HL-60 (cell line): ENCODE results near the gene GCM1.

Source experiments
- GABPA ChIP-seq: IDR thresholded peaks from 2 replicates; pipeline ENCODE4 v1.6.1; 2012; ENCODE audit warnings: low read depth
- POLR2AphosphoS5 ChIP-seq: IDR thresholded peaks from 2 replicates; pipeline ENCODE4 v1.6.1; 2012; ENCODE audit warnings: low read depth
- TF ChIP-seq, protein P1 (sequence below): IDR thresholded peaks from one replicate; pipeline ENCODE4 v1.5.1; 2011; ENCODE audit warnings: low read length, control low read depth, inconsistent platforms; ENCODE audit not compliant: insufficient read depth
- TF ChIP-seq, protein P2 (sequence below): IDR thresholded peaks from 2 replicates; pipeline ENCODE4 v1.6.1; 2012; ENCODE audit warnings: low read depth; ENCODE audit not compliant: insufficient replicate concordance

DNA sequence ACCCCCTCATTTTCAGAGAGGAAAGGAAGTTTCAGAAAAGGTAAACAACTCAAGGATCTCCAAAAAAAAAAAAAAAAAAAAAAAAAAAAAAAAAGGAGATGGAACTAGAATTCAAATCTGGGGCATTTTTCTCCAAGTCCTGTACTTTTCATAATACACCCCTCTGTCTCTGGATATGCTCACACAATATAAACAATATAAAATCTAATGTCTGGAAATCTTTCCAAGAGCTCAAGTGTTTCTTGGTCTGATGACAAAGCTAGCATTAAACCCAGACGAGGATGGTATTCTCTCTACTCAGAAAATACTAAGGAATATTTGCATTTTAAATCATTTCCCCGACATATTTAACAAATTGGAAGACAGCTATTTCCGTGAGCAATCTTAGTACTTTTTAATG lies 5.8 kb downstream of the GCM1 start:
- TF ChIP-seq, protein P1, sequence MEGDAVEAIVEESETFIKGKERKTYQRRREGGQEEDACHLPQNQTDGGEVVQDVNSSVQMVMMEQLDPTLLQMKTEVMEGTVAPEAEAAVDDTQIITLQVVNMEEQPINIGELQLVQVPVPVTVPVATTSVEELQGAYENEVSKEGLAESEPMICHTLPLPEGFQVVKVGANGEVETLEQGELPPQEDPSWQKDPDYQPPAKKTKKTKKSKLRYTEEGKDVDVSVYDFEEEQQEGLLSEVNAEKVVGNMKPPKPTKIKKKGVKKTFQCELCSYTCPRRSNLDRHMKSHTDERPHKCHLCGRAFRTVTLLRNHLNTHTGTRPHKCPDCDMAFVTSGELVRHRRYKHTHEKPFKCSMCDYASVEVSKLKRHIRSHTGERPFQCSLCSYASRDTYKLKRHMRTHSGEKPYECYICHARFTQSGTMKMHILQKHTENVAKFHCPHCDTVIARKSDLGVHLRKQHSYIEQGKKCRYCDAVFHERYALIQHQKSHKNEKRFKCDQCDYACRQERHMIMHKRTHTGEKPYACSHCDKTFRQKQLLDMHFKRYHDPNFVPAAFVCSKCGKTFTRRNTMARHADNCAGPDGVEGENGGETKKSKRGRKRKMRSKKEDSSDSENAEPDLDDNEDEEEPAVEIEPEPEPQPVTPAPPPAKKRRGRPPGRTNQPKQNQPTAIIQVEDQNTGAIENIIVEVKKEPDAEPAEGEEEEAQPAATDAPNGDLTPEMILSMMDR: no peak
- TF ChIP-seq POLR2AphosphoS5: no peak
- TF ChIP-seq, protein P2, sequence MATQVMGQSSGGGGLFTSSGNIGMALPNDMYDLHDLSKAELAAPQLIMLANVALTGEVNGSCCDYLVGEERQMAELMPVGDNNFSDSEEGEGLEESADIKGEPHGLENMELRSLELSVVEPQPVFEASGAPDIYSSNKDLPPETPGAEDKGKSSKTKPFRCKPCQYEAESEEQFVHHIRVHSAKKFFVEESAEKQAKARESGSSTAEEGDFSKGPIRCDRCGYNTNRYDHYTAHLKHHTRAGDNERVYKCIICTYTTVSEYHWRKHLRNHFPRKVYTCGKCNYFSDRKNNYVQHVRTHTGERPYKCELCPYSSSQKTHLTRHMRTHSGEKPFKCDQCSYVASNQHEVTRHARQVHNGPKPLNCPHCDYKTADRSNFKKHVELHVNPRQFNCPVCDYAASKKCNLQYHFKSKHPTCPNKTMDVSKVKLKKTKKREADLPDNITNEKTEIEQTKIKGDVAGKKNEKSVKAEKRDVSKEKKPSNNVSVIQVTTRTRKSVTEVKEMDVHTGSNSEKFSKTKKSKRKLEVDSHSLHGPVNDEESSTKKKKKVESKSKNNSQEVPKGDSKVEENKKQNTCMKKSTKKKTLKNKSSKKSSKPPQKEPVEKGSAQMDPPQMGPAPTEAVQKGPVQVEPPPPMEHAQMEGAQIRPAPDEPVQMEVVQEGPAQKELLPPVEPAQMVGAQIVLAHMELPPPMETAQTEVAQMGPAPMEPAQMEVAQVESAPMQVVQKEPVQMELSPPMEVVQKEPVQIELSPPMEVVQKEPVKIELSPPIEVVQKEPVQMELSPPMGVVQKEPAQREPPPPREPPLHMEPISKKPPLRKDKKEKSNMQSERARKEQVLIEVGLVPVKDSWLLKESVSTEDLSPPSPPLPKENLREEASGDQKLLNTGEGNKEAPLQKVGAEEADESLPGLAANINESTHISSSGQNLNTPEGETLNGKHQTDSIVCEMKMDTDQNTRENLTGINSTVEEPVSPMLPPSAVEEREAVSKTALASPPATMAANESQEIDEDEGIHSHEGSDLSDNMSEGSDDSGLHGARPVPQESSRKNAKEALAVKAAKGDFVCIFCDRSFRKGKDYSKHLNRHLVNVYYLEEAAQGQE: no peak
- no peak for TF ChIP-seq GABPA
